ENCODE data around the gene MS4A14. TPM values are rescaled to one million over a fixed set of nuclear protein-coding genes. Genes with fewer than 3 reads are reported as not detected.

MS4A14 gene
- total RNA-seq, 1 experiment from 2014 or later, result not detected

Other genes with a start within 250 kb of the MS4A14 start
- not detected in 2 replicates for gene MS4A6A, start 213.4 kb upstream of the MS4A14 start, total RNA-seq (2014; rRNA removed; shearing (Covaris generic))
- not detected in 2 replicates for gene MS4A4E, start 153.3 kb upstream of the MS4A14 start, total RNA-seq (2014; rRNA removed; shearing (Covaris generic))
- not detected in 2 replicates for gene MS4A4A, start 115.8 kb upstream of the MS4A14 start, total RNA-seq (2014; rRNA removed; shearing (Covaris generic))
- not detected in 2 replicates for gene MS4A6E, start 69.2 kb upstream of the MS4A14 start, total RNA-seq (2014; rRNA removed; shearing (Covaris generic))
- gene MS4A7, start 17.9 kb upstream of the MS4A14 start, total RNA-seq (2014; rRNA removed; shearing (Covaris generic)), result not detected in 2 replicates
- not detected in 2 replicates for gene MS4A5, start 33.1 kb downstream of the MS4A14 start, total RNA-seq (2014; rRNA removed; shearing (Covaris generic))
- not detected in 2 replicates for gene MS4A1, start 59.4 kb downstream of the MS4A14 start, total RNA-seq (2014; rRNA removed; shearing (Covaris generic))
- not detected in 2 replicates for gene MS4A12, start 96.3 kb downstream of the MS4A14 start, total RNA-seq (2014; rRNA removed; shearing (Covaris generic))
- not detected in 2 replicates for gene MS4A13, start 118.9 kb downstream of the MS4A14 start, total RNA-seq (2014; rRNA removed; shearing (Covaris generic))